CD4-positive, alpha-beta T cell (primary cell): ENCODE results near the gene GDPD4. TPM values are rescaled to one million over a fixed set of nuclear protein-coding genes. Genes with fewer than 3 reads are reported as not detected.

ENCODE experiments used
- ATAC-seq: fragments of 200-7000 bp; cut with Tn5 transposase; one replicate; pipeline ENCODE4 v1.10.0; 2022; ENCODE audit warnings: mild to moderate bottlenecking; ENCODE audit not compliant: poor library complexity
- CTCF ChIA-PET: fragments of 350-600 bp; sonication (Branson Sonifier 250); formaldehyde crosslinking; loops from one replicate; lab custom pipeline; 2021; ENCODE audit warnings: antibody characterized with exemption, inconsistent platforms; lab: Charles Lee
- POLR2A ChIA-PET: fragments of 350-600 bp; sonication (Branson Sonifier 250); formaldehyde crosslinking; loops from one replicate; lab custom pipeline; 2021; ENCODE audit warnings: antibody characterized with exemption, inconsistent platforms; lab: Charles Lee
- DNase-seq, 14 experiments: peaks; one replicate each; pipeline ENCODE4 v3.0.0-alpha.2; 2013 to 2020; ENCODE audit warnings: mixed read lengths in 2 of 14
- H3K27ac ChIP-seq, 2 donors: one replicate each; pipeline versions ENCODE4 v1.5.1 to v1.7.0; 2013; ENCODE audit warnings: low read length in 2 of 2, low read depth in 1 of 2, mild to moderate bottlenecking in 1 of 2
- H3K27me3 ChIP-seq, 2 experiments: 1 replicate in 1 of 2; 2 replicates in 1 of 2; pipeline versions ENCODE4 v1.6.1 to v1.7.0; 2013; ENCODE audit warnings: low read length in 2 of 2, control low read depth in 1 of 2, mild to moderate bottlenecking in 1 of 2, moderate library complexity in 1 of 2; ENCODE audit not compliant: insufficient read depth in 2 of 2, control insufficient read depth in 1 of 2
- H3K36me3 ChIP-seq: one replicate; pipeline ENCODE4 v1.6.1; 2013; ENCODE audit warnings: low read length, control low read depth; ENCODE audit not compliant: insufficient read depth
- H3K4me1 ChIP-seq: one replicate; pipeline ENCODE4 v1.6.1; 2013; ENCODE audit warnings: low read length, control low read depth; ENCODE audit not compliant: insufficient read depth
- H3K4me3 ChIP-seq: one replicate; pipeline ENCODE4 v1.5.1; 2013; ENCODE audit warnings: mild to moderate bottlenecking, low read length, moderate library complexity
- H3K9me3 ChIP-seq, 2 experiments: 1 replicate in 1 of 2; 2 replicates in 1 of 2; pipeline versions ENCODE4 v1.6.1 to v1.7.0; 2013; ENCODE audit warnings: low read length in 2 of 2, mild to moderate bottlenecking in 2 of 2, control low read depth in 1 of 2, moderate library complexity in 1 of 2; ENCODE audit not compliant: control insufficient read depth in 1 of 2, insufficient read depth in 1 of 2
- H3K27ac Mint-ChIP-seq: one replicate; pipeline ENCODE4 v1.8.0; 2020; ENCODE audit warnings: mixed read lengths
- H3K27me3 Mint-ChIP-seq: one replicate; pipeline ENCODE4 v1.8.0; 2021; ENCODE audit warnings: mixed read lengths
- H3K36me3 Mint-ChIP-seq: one replicate; pipeline ENCODE4 v1.8.0; 2021; ENCODE audit warnings: low read depth, mixed read lengths
- H3K4me1 Mint-ChIP-seq: one replicate; pipeline ENCODE4 v1.8.0; 2021; ENCODE audit warnings: low read depth, mixed read lengths
- H3K4me3 Mint-ChIP-seq: one replicate; pipeline ENCODE4 v1.8.0; 2020; ENCODE audit warnings: mild to moderate bottlenecking, mixed read lengths
- H3K9me3 Mint-ChIP-seq: one replicate; pipeline ENCODE4 v1.8.0; 2020; ENCODE audit warnings: mixed read lengths
- intact Hi-C, 2 experiments: fragments of 100-400 bp; cut with DNase I in 1 of 2; cut with micrococcal nuclease in 1 of 2; formaldehyde crosslinking; loops; one replicate each; pipeline versions ENCODE4 v1.15.1 to v1.9.0; 2023 to 2025; cut with DNase I, micrococcal nuclease
- total RNA-seq, 174 experiments: library from RNA in 2 of 174; stranded (reverse) in 2 of 174; gene quantifications; one replicate each; pipeline ENCODE4 v1.2.3 and lab custom pipeline; 2021 to 2026
- TF ChIP-seq, protein P1 (sequence below): fragments of 200-600 bp; IDR thresholded peaks from one replicate; pipeline ENCODE4 v1.8.0; 2022; ENCODE audit warnings: antibody characterized with exemption, mild to moderate bottlenecking

Gene GDPD4
- total RNA-seq, 2 experiments from 2014 or later: not detected

- no peak for ATAC-seq
- no peaks in the 10 kb centered on the region for H3K27me3 Mint-ChIP-seq
- TF ChIP-seq, protein P1, sequence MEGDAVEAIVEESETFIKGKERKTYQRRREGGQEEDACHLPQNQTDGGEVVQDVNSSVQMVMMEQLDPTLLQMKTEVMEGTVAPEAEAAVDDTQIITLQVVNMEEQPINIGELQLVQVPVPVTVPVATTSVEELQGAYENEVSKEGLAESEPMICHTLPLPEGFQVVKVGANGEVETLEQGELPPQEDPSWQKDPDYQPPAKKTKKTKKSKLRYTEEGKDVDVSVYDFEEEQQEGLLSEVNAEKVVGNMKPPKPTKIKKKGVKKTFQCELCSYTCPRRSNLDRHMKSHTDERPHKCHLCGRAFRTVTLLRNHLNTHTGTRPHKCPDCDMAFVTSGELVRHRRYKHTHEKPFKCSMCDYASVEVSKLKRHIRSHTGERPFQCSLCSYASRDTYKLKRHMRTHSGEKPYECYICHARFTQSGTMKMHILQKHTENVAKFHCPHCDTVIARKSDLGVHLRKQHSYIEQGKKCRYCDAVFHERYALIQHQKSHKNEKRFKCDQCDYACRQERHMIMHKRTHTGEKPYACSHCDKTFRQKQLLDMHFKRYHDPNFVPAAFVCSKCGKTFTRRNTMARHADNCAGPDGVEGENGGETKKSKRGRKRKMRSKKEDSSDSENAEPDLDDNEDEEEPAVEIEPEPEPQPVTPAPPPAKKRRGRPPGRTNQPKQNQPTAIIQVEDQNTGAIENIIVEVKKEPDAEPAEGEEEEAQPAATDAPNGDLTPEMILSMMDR: no peak
- H3K27ac Mint-ChIP-seq: no peak overlapping the region
- ChIA-PET POLR2A (interaction anchor here (0.6 kb wide), 1 partner anchor 60 kb away, joined by 3 read pairs; no protein-coding TSS in a partner anchor), CTCF (no interaction called here)
- H3K27ac ChIP-seq: no peak overlapping the region
- DNase-seq: no peak
- no peaks in the 10 kb centered on the region for H3K4me1 ChIP-seq
- intact Hi-C loops: no loop called here
- no peaks in the 10 kb centered on the region for H3K36me3 Mint-ChIP-seq
- no peaks in the 10 kb centered on the region for H3K4me1 Mint-ChIP-seq
- H3K36me3 ChIP-seq: no peaks in the 10 kb centered on the region
- H3K4me3 ChIP-seq: no peak overlapping the region
- H3K9me3 ChIP-seq: peaks cover 0 to 17% of the 10 kb centered on the region in 2 experiments
- no peak overlapping the region for H3K4me3 Mint-ChIP-seq
- H3K27me3 ChIP-seq: peaks cover 0 to 4% of the 10 kb centered on the region in 2 experiments
- H3K9me3 Mint-ChIP-seq: peaks cover 13% of the 10 kb centered on the region
Measured at GRCh38 chr11:77249427-77249826, 52.1 kb downstream of the GDPD4 start.

DNA sequence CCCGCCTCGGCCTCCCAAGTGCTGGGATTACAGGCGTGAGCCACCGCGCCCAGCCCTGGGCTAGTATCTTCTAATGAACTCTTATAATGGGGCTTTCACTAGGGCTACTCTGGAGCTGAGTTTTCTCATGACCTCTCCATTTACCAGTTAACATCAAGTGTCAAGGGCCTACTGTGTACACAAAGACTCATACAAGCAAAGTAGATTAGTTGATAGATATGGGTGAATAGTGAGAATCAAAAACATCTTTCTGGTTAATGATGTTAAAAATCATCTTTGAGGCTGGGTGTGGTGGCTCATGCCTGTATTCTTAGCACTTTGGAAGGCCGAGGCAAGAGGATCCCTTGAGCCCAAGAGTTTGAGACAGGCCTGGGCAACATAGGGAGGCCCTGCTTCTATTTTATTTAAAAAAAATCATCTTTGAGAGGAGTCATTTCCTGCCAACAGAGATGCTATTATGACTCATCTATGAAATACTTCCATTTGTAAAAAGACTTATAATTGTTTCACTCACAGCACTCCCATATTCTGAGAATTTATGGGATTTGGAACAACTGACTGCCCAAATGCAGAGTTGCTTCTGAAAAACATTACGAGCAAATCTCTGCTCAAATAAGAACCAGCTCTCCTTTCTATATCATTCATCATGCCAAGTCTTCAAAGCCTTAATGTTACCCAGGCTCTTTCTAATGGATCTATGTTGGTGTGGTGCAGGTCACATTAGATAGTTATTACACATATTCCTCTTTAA, 57.0 kb downstream of the GDPD4 start:
- H3K27me3 ChIP-seq: no peaks in the 10 kb centered on the region
- no peak for DNase-seq
- no peak for ATAC-seq
- ChIA-PET POLR2A (no interaction called here), CTCF (no interaction called here)
- no peaks in the 10 kb centered on the region for H3K9me3 ChIP-seq
- Mint-ChIP-seq H3K4me1 (no peaks in the 10 kb centered on the region), H3K27ac (no peak overlapping the region), H3K36me3 (no peaks in the 10 kb centered on the region), H3K27me3 (no peaks in the 10 kb centered on the region), H3K9me3 (no peaks in the 10 kb centered on the region), H3K4me3 (no peak overlapping the region)
- H3K27ac ChIP-seq: no peak overlapping the region
- H3K4me3 ChIP-seq: no peak overlapping the region
- TF ChIP-seq, protein P1: no peak
- intact Hi-C loops: no loop called here
- H3K4me1 ChIP-seq: no peaks in the 10 kb centered on the region
- H3K36me3 ChIP-seq: no peaks in the 10 kb centered on the region

- H3K27me3 Mint-ChIP-seq: no peaks in the 10 kb centered on the region
- H3K9me3 ChIP-seq: no peaks in the 10 kb centered on the region
- POLR2A ChIA-PET: no interaction called here
- no peak overlapping the region for H3K27ac ChIP-seq
- H3K4me1 ChIP-seq: no peaks in the 10 kb centered on the region
- TF ChIP-seq, protein P1: no peak
- intact Hi-C loops: no loop called here
- no peak overlapping the region for H3K4me3 Mint-ChIP-seq
- H3K27me3 ChIP-seq: no peaks in the 10 kb centered on the region
- H3K9me3 Mint-ChIP-seq: no peaks in the 10 kb centered on the region
- H3K36me3 ChIP-seq: no peaks in the 10 kb centered on the region
- H3K27ac Mint-ChIP-seq: no peak overlapping the region
- no peak overlapping the region for H3K4me3 ChIP-seq
- no peaks in the 10 kb centered on the region for H3K36me3 Mint-ChIP-seq
- no peaks in the 10 kb centered on the region for H3K4me1 Mint-ChIP-seq
- DNase-seq: no peak
- ATAC-seq: no peak
- CTCF ChIA-PET: no interaction called here
Measured at GRCh38 chr11:77236901-77237300, 64.6 kb downstream of the GDPD4 start.
